PC-3 (cell line): Measurements from ENCODE around the gene HIBCH.

Source experiments
- EZH2 ChIP-seq: fragments of 300-600 bp; sonication (generic); IDR thresholded peaks from one replicate; pipeline ENCODE4 v1.6.1; 2017; ENCODE audit warnings: antibody characterized with exemption, mild to moderate bottlenecking, low read length; ENCODE audit not compliant: unreplicated experiment
- TF ChIP-seq, protein P1 (sequence below): fragments of 300-600 bp; sonication (generic); conservative IDR thresholded peaks from 2 replicates; pipeline ENCODE4 v1.5.1; 2017; ENCODE audit warnings: antibody characterized with exemption, low read depth, mild to moderate bottlenecking, low read length

- TF ChIP-seq, protein P1, sequence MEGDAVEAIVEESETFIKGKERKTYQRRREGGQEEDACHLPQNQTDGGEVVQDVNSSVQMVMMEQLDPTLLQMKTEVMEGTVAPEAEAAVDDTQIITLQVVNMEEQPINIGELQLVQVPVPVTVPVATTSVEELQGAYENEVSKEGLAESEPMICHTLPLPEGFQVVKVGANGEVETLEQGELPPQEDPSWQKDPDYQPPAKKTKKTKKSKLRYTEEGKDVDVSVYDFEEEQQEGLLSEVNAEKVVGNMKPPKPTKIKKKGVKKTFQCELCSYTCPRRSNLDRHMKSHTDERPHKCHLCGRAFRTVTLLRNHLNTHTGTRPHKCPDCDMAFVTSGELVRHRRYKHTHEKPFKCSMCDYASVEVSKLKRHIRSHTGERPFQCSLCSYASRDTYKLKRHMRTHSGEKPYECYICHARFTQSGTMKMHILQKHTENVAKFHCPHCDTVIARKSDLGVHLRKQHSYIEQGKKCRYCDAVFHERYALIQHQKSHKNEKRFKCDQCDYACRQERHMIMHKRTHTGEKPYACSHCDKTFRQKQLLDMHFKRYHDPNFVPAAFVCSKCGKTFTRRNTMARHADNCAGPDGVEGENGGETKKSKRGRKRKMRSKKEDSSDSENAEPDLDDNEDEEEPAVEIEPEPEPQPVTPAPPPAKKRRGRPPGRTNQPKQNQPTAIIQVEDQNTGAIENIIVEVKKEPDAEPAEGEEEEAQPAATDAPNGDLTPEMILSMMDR, result no peak
- TF ChIP-seq EZH2, result no peak
Observed at GRCh38 chr2:190159453-190159852, 160.2 kb downstream of the HIBCH start.
